GM06990 (cell line): ENCODE measurements around the gene RAB33A.

Source experiments
- DNase-seq: peaks from one replicate; pipeline ENCODE4 v3.0.0-alpha.2; 2011; ENCODE audit not compliant: insufficient read length; ENCODE audit errors: extremely low read depth
- H3K27me3 ChIP-seq: replicated peaks from 2 replicates; pipeline ENCODE4 v1.6.0; 2011; ENCODE audit warnings: low read length; ENCODE audit not compliant: control insufficient read depth, insufficient read depth
- H3K36me3 ChIP-seq: 2 replicates; pipeline ENCODE4 v1.5.1; 2011; ENCODE audit warnings: low read length; ENCODE audit not compliant: control insufficient read depth, insufficient read depth
- H3K4me3 ChIP-seq: replicated peaks from 2 replicates; pipeline ENCODE4 v1.5.1; 2011; ENCODE audit warnings: low read depth, mild to moderate bottlenecking, control low read depth, low read length
- TF ChIP-seq, protein P1 (sequence below): IDR thresholded peaks from 2 replicates; pipeline ENCODE4 v1.5.1; 2011; ENCODE audit warnings: low read length, control low read depth, mild to moderate bottlenecking, inconsistent platforms; ENCODE audit not compliant: insufficient read depth, poor library complexity, severe bottlenecking

Gene RAB33A

GRCh38 chrX:130176942-130177341 is 5.2 kb downstream of the RAB33A start:
- Histone ChIP-seq H3K4me3 (no peak overlapping the region), H3K36me3 (no peaks in the 10 kb centered on the region), H3K27me3 (no peaks in the 10 kb centered on the region)
- TF ChIP-seq, protein P1, sequence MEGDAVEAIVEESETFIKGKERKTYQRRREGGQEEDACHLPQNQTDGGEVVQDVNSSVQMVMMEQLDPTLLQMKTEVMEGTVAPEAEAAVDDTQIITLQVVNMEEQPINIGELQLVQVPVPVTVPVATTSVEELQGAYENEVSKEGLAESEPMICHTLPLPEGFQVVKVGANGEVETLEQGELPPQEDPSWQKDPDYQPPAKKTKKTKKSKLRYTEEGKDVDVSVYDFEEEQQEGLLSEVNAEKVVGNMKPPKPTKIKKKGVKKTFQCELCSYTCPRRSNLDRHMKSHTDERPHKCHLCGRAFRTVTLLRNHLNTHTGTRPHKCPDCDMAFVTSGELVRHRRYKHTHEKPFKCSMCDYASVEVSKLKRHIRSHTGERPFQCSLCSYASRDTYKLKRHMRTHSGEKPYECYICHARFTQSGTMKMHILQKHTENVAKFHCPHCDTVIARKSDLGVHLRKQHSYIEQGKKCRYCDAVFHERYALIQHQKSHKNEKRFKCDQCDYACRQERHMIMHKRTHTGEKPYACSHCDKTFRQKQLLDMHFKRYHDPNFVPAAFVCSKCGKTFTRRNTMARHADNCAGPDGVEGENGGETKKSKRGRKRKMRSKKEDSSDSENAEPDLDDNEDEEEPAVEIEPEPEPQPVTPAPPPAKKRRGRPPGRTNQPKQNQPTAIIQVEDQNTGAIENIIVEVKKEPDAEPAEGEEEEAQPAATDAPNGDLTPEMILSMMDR = no peak
- no peak for DNase-seq

DNA sequence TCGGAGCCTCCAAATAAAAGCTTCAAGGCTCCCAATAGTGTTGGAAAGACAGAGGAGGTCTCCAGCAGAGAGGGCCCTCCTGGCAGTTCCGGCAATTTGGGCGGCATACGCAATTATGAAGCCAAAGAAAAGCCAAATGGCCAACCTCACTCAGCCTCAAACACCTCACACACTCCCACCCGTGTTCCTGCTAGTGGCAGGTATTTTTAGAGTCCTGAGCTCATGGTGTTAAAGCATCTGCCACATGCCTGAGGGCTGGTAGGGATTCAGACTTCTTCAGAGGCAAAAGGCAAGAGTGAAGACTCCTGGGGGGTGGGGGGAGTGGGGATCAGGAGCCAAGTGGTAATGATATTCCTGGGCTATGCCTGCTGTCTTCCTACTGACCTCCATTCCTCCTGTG is 7.4 kb downstream of the RAB33A start:
- TF ChIP-seq, protein P1 = no peak
- H3K36me3 ChIP-seq = no peaks in the 10 kb centered on the region
- no peak for DNase-seq
- no peak overlapping the region for H3K4me3 ChIP-seq
- H3K27me3 ChIP-seq = no peaks in the 10 kb centered on the region

- H3K27me3 ChIP-seq = no peaks in the 10 kb centered on the region
- DNase-seq = no peak
- no peak overlapping the region for H3K4me3 ChIP-seq
- H3K36me3 ChIP-seq = no peaks in the 10 kb centered on the region
- TF ChIP-seq, protein P1 = no peak
Observed at GRCh38 chrX:130179579-130180215, 7.9 kb downstream of the RAB33A start.

DNA sequence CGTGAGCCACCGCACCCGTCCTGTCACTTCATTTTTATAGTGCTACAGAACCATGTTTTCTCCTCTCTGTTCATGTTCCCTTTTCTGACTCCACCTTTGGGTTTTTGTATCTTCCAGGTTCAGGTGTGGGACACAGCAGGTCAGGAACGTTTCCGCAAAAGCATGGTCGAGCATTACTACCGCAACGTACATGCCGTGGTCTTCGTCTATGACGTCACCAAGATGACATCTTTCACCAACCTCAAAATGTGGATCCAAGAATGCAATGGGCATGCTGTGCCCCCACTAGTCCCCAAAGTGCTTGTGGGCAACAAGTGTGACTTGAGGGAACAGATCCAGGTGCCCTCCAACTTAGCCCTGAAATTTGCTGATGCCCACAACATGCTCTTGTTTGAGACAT is 12.4 kb downstream of the RAB33A start:
- TF ChIP-seq, protein P1 = no peak
- DNase-seq = no peak
- Histone ChIP-seq H3K4me3 (no peak overlapping the region), H3K36me3 (no peaks in the 10 kb centered on the region), H3K27me3 (no peaks in the 10 kb centered on the region)

DNA sequence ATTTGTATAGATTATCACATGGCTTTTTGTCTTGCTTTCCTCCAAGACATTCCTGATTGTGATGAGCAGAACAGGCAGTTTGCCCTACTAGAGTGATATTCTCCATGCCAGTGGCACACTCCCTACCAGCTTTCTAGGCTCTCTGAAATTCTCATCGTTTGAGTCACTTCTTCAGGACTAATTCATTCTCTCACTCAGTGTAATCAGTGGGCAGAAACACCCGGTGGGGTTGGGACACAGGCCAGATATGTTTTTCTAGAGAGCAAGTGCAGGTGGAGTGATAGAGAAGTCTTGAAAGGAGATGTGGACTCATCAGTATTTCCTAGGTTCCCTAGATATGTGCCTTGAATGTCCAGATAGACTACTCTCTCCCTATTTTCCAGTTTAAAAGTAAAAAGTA is 13.1 kb downstream of the RAB33A start:
- Histone ChIP-seq H3K36me3 (no peaks in the 10 kb centered on the region), H3K27me3 (no peaks in the 10 kb centered on the region), H3K4me3 (no peak overlapping the region)
- DNase-seq = no peak
- TF ChIP-seq, protein P1 = no peak

DNA sequence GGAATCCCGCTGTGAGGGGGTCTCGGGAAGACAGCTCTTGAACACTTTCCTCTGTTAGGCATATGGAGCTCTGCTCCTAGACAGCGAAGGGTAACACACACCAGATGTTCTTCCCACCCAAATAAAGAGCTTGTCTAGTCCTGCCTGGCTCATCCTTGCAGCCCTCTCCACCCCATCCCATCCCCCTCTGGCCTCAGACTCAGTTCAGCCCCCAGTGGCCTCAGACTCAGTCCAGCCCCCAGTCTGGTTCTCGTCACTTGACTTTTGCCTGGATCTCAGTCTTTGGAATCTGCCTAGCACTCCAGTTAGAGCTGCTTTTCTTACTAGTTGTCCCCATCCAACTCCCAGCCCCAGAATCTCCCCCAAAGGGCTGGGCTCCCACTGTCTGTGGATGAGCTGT is 14.9 kb downstream of the RAB33A start:
- Histone ChIP-seq H3K36me3 (no peaks in the 10 kb centered on the region), H3K4me3 (no peak overlapping the region), H3K27me3 (no peaks in the 10 kb centered on the region)
- DNase-seq = no peak
- TF ChIP-seq, protein P1 = no peak
